HG03139 (cell line): ENCODE measurements around the gene CELA1.

ENCODE experiments used
- ATAC-seq: cut with Tn5 transposase; IDR thresholded peaks from one replicate; pipeline ENCODE4 v1.9.1; 2021; ENCODE audit not compliant: unreplicated experiment

The CELA1 gene

GRCh38 chr12:51377099-51377984, 30.9 kb upstream of the CELA1 start:
- ATAC-seq, result no peak

- ATAC-seq, result no peak
Observed at GRCh38 chr12:51374856-51375255, 28.4 kb upstream of the CELA1 start.

- no peak for ATAC-seq
Observed at GRCh38 chr12:51374361-51374760, 27.9 kb upstream of the CELA1 start.

- no peak for ATAC-seq
Observed at GRCh38 chr12:51373187-51373586, 26.7 kb upstream of the CELA1 start.

GRCh38 chr12:51372021-51372420, 25.5 kb upstream of the CELA1 start:
- no peak for ATAC-seq

GRCh38 chr12:51371295-51371953, 24.9 kb upstream of the CELA1 start:
- no peak for ATAC-seq

- ATAC-seq, result no peak
Observed at GRCh38 chr12:51370667-51371066, 24.2 kb upstream of the CELA1 start.

GRCh38 chr12:51369581-51369980, 23.1 kb upstream of the CELA1 start:
- ATAC-seq, result no peak

GRCh38 chr12:51368640-51369517, 22.4 kb upstream of the CELA1 start:
- ATAC-seq, result peak; percentile 97

GRCh38 chr12:51365276-51365675, 18.8 kb upstream of the CELA1 start:
- ATAC-seq, result no peak

- no peak for ATAC-seq
Observed at GRCh38 chr12:51364001-51364400, 17.5 kb upstream of the CELA1 start.

GRCh38 chr12:51362747-51363342, 16.4 kb upstream of the CELA1 start:
- ATAC-seq, result no peak

- no peak for ATAC-seq
Observed at GRCh38 chr12:51362307-51362706, 15.8 kb upstream of the CELA1 start.

GRCh38 chr12:51361161-51362016, 14.9 kb upstream of the CELA1 start:
- no peak for ATAC-seq

- no peak for ATAC-seq
Observed at GRCh38 chr12:51360315-51360714, 13.8 kb upstream of the CELA1 start.

GRCh38 chr12:51359851-51360250, 13.4 kb upstream of the CELA1 start:
- ATAC-seq, result no peak

GRCh38 chr12:51358496-51358895, 12.0 kb upstream of the CELA1 start:
- no peak for ATAC-seq

GRCh38 chr12:51357374-51358047, 11.0 kb upstream of the CELA1 start:
- no peak for ATAC-seq

GRCh38 chr12:51351913-51352532, 5.5 kb upstream of the CELA1 start:
- no peak for ATAC-seq
